Measurements from ENCODE around the gene ZNF575.

- TF ChIP-seq CTCF (IDR thresholded peaks at IDR 0.05; ENCODE audit: extremely low read depth in 1 of 2, insufficient read depth in 1 of 2, low read depth in 1 of 2, low read length in 2 of 2) (no peak), MYC (IDR thresholded peaks at IDR 0.05; ENCODE audit: low read depth, low read length) (no peak), POLR2A (IDR thresholded peaks at IDR 0.05; ENCODE audit: low read depth, low read length) (no peak), POLR2AphosphoS5 (IDR thresholded peaks at IDR 0.05; ENCODE audit: insufficient read depth, low read depth, low read length) (no peak), EZH2 (IDR thresholded peaks at IDR 0.05; ENCODE audit: borderline replicate concordance, low read depth, low read length, severe bottlenecking) (no peak), FOS (IDR thresholded peaks at IDR 0.05; ENCODE audit: borderline replicate concordance, insufficient read depth, low read length) (no peak), GATA2 (IDR thresholded peaks at IDR 0.05; ENCODE audit: insufficient read depth, insufficient read length, low read depth, low read length) (no peak)
Measured at GRCh38 chr19:43545981-43546380, 13.0 kb downstream of the ZNF575 start.

All from endothelial cell of umbilical vein (primary cell).